ENCODE measurements around the gene PTPRN2.

DNA sequence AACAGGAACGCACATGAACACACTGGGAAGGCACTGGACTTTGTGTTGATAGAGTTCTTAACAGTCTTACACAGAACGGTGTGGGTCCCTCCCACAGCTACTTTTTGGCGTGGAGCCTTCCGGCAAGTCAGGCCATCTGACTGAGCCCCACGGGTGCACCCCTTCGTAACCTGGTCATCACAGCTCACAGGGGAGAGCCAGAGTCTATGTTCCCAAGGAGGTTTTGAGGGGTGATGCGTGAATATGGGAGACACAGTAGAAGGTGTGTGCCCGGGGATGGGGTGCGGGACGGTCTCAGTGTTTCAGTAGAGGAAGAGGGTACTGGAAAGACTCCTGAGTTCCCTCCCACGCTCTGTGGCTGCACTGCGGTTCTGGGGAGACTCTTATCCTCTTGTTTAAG is 959.2 kb downstream of the PTPRN2 start:
- TF ChIP-seq HNF4A (CRISPR knock-in tag; IDR thresholded peaks at IDR 0.05), result no peak
- TF ChIP-seq ZKSCAN1 (IDR thresholded peaks at IDR 0.05; ENCODE audit: low read length), result no peak
- no peak for TF ChIP-seq ELF3 (CRISPR knock-in tag; IDR thresholded peaks at IDR 0.05)
